ENCODE measurements around the gene MAPK14. TPM values are rescaled to one million over a fixed set of nuclear protein-coding genes. Genes with fewer than 3 reads are reported as not detected.

Gene MAPK14
- total and polyA plus RNA-seq, 7 donors, result 30.8 to 91.1 (median 61.9) TPM

- Histone ChIP-seq H3K27ac (no peak overlapping the region), H3K27me3 (peaks cover 3 to 28% (median 5%) of the 10 kb centered on the region in 3 donors), H3K36me3 (no peaks in the 10 kb centered on the region), H3K4me1 (peaks cover 0 to 6% (median 2%) of the 10 kb centered on the region in 4 donors), H3K9me3 (no peaks in the 10 kb centered on the region), H3K4me3 (no peak overlapping the region)
- 1 to 46% methylated on average over 1 of the region's 1 CpG for WGBS, 2 donors
- intact Hi-C loops (cut with DNase I), result no loop called here
- DNase-seq, result no peak
- TF ChIP-seq POLR2AphosphoS5 (IDR thresholded peaks at IDR 0.05) (no peak), EP300 (IDR thresholded peaks at IDR 0.05) (no peak), CTCF (IDR thresholded peaks at IDR 0.05) (no peak), POLR2A (IDR thresholded peaks at IDR 0.05) (no peak)
Measured at GRCh38 chr6:36020154-36020553, 7.5 kb upstream of the MAPK14 start.

- TF ChIP-seq CTCF (IDR thresholded peaks at IDR 0.05), result no peak
- TF ChIP-seq POLR2A (IDR thresholded peaks at IDR 0.05), result no peak
- TF ChIP-seq EP300 (IDR thresholded peaks at IDR 0.05), result no peak
- no peak for TF ChIP-seq POLR2AphosphoS5 (IDR thresholded peaks at IDR 0.05)
- WGBS, 2 donors, result 20 to 44% methylated on average over 44 of the region's 44 CpGs
- DNase-seq, result no peak
- H3K27me3 ChIP-seq, result peaks cover 3 to 28% (median 5%) of the 10 kb centered on the region in 3 donors
- no peaks in the 10 kb centered on the region for H3K9me3 ChIP-seq
- no peak within 1 kb of the TSS for H3K4me3 ChIP-seq
- H3K4me1 ChIP-seq, result peaks cover 0 to 6% (median 2%) of the 10 kb centered on the region in 4 donors
- H3K27ac ChIP-seq, result no peak within 1 kb of the TSS
- intact Hi-C loops (cut with DNase I), result no loop called here
- no peaks in the 10 kb centered on the region for H3K36me3 ChIP-seq
Measured at GRCh38 chr6:36023996-36024795, 3.4 kb upstream of the MAPK14 start, which contains the start of gene SLC26A8. SLC26A8 (minus strand) TSS chr6:36024641; CDS start chr6:36019707, 4,934 bp downstream.

GRCh38 chr6:36025260-36025931, 2.2 kb upstream of the MAPK14 start:
- Histone ChIP-seq H3K27me3 (peaks cover 3 to 28% (median 5%) of the 10 kb centered on the region in 3 donors), H3K36me3 (no peaks in the 10 kb centered on the region), H3K4me3 (no peak overlapping the region), H3K4me1 (peaks cover 0 to 17% (median 11%) of the 10 kb centered on the region in 4 donors), H3K27ac (no peak overlapping the region), H3K9me3 (no peaks in the 10 kb centered on the region)
- no peak for DNase-seq
- no peak for TF ChIP-seq POLR2AphosphoS5 (IDR thresholded peaks at IDR 0.05)
- no peak for TF ChIP-seq EP300 (IDR thresholded peaks at IDR 0.05)
- TF ChIP-seq POLR2A (IDR thresholded peaks at IDR 0.05), result no peak
- TF ChIP-seq CTCF (IDR thresholded peaks at IDR 0.05), result no peak
- WGBS, 2 donors, result 86 to 92% methylated on average over 1 of the region's 1 CpG
- intact Hi-C loops (cut with DNase I), result no loop called here

- DNase-seq, result no peak
- intact Hi-C loops (cut with DNase I), result no loop called here
- H3K27me3 ChIP-seq, result peaks cover 3 to 28% (median 5%) of the 10 kb centered on the region in 3 donors
- no peak for TF ChIP-seq EP300 (IDR thresholded peaks at IDR 0.05)
- no peak for TF ChIP-seq POLR2A (IDR thresholded peaks at IDR 0.05)
- TF ChIP-seq CTCF (IDR thresholded peaks at IDR 0.05), result no peak
- TF ChIP-seq POLR2AphosphoS5 (IDR thresholded peaks at IDR 0.05), result no peak
- no peaks in the 10 kb centered on the region for H3K9me3 ChIP-seq
- WGBS, 2 donors, result 82 to 86% methylated on average over 5 of the region's 5 CpGs
- peaks cover 0 to 23% (median 16%) of the 10 kb centered on the region in 4 donors for H3K4me1 ChIP-seq
- H3K4me3 ChIP-seq, result no peak overlapping the region
- H3K36me3 ChIP-seq, result no peaks in the 10 kb centered on the region
- no peak overlapping the region for H3K27ac ChIP-seq
Measured at GRCh38 chr6:36025932-36026327, 1.7 kb upstream of the MAPK14 start.
